ENCODE data around the gene LETMD1.

- TF ChIP-seq RAD21 (conservative IDR thresholded peaks at IDR 0.05 in 1 of 2, IDR thresholded peaks at IDR 0.05 in 1 of 2) (no peak), ELK1 (IDR thresholded peaks at IDR 0.05; ENCODE audit: low read depth, low read length) (no peak), POLR2A (IDR thresholded peaks at IDR 0.05; ENCODE audit: low read length) (no peak), RFX5 (IDR thresholded peaks at IDR 0.05) (no peak), CTCF (IDR thresholded peaks at IDR 0.05) (no peak), HDAC2 (IDR thresholded peaks at IDR 0.05) (no peak), MAX (IDR thresholded peaks at IDR 0.05) (no peak), HOXA7 (CRISPR knock-in tag; IDR thresholded peaks at IDR 0.05) (no peak), TP53 (CRISPR knock-in tag; IDR thresholded peaks at IDR 0.05) (no peak), PBX3 (IDR thresholded peaks at IDR 0.05) (no peak), RCOR1 (IDR thresholded peaks at IDR 0.05; ENCODE audit: low read depth, low read length) (no peak), CHD4 (IDR thresholded peaks at IDR 0.05; ENCODE audit: borderline replicate concordance) (no peak), REST (IDR thresholded peaks at IDR 0.05) (no peak)
Observed at GRCh38 chr12:51049525-51049924, 1.4 kb downstream of the LETMD1 start.
